ENCODE data around the gene DTNBP1.

DNA sequence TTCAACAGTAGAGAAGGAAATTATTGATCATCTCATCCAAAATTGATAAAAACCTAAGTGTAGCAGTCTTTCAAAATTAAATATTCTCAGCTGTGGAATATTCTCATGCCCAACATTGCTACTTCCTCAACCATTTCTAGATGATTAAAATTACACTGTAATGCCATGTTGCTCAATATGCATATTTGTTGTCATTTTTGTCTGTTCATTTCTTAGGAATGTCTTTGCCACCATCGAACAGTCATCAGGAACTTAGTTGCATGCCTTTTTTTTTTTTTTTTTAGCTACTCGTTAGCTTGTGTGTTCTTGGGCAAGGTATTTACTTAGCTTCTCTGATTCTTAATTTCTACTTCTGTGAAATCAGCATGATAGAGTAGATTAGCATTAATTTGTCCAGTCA, 188.6 kb downstream of the DTNBP1 start:
- no peak for TF ChIP-seq POLR2AphosphoS5 (IDR thresholded peaks at IDR 0.05)
- no peak for TF ChIP-seq POLR2A (IDR thresholded peaks at IDR 0.05)

Measured in breast epithelium (tissue), 3 donors.